Glomerular visceral epithelial cell (primary cell): ENCODE measurements around the gene SP5.
"Not testable (repeated sequence)": the region's sequence is repeated elsewhere in the genome, so short reads cannot be mapped to it uniquely, and the experiment has no call there.

Experiments used
- DNase-seq: peaks from one replicate; pipeline ENCODE4 v3.0.0-alpha.2; 2016; ENCODE audit errors: extremely low spot score

SP5 gene

GRCh38 chr2:170711196-170711773 lies 3.9 kb upstream of the SP5 start:
- no peak for DNase-seq

- no peak for DNase-seq
Observed at GRCh38 chr2:170711774-170712652, 3.1 kb upstream of the SP5 start.

GRCh38 chr2:170712653-170713542 lies 2.2 kb upstream of the SP5 start:
- DNase-seq = no peak

GRCh38 chr2:170713543-170714380 lies 1.4 kb upstream of the SP5 start:
- DNase-seq = no peak

- no peak for DNase-seq
Observed at GRCh38 chr2:170714381-170715061, 616 bp upstream of the SP5 start.

GRCh38 chr2:170715932-170716777 lies 1.0 kb downstream of the SP5 start:
- no peak for DNase-seq

- DNase-seq = peak; percentile 41
Observed at GRCh38 chr2:170716851-170717598, 1.9 kb downstream of the SP5 start.

- DNase-seq = no peak
Observed at GRCh38 chr2:170717599-170717963, 2.4 kb downstream of the SP5 start.

- no peak for DNase-seq
Observed at GRCh38 chr2:170717991-170718589, 3.0 kb downstream of the SP5 start.

GRCh38 chr2:170719810-170720209 lies 4.7 kb downstream of the SP5 start:
- DNase-seq = no peak

GRCh38 chr2:170721678-170722077 lies 6.5 kb downstream of the SP5 start:
- DNase-seq = no peak

GRCh38 chr2:170722301-170722700 lies 7.2 kb downstream of the SP5 start:
- DNase-seq = no peak

- no peak for DNase-seq
Observed at GRCh38 chr2:170723446-170723958, 8.4 kb downstream of the SP5 start.

- DNase-seq = no peak
Observed at GRCh38 chr2:170733798-170734600, 18.9 kb downstream of the SP5 start.

- DNase-seq = not testable (repeated sequence)
Observed at GRCh38 chr2:170734601-170735000, 19.5 kb downstream of the SP5 start.

GRCh38 chr2:170736628-170737027 lies 21.5 kb downstream of the SP5 start:
- DNase-seq = no peak

- no peak for DNase-seq
Observed at GRCh38 chr2:170737406-170737805, 22.3 kb downstream of the SP5 start.

- DNase-seq = no peak
Observed at GRCh38 chr2:170737821-170738220, 22.7 kb downstream of the SP5 start.
